Measurements from ENCODE around the gene HTRA3.

HTRA3 gene

DNA sequence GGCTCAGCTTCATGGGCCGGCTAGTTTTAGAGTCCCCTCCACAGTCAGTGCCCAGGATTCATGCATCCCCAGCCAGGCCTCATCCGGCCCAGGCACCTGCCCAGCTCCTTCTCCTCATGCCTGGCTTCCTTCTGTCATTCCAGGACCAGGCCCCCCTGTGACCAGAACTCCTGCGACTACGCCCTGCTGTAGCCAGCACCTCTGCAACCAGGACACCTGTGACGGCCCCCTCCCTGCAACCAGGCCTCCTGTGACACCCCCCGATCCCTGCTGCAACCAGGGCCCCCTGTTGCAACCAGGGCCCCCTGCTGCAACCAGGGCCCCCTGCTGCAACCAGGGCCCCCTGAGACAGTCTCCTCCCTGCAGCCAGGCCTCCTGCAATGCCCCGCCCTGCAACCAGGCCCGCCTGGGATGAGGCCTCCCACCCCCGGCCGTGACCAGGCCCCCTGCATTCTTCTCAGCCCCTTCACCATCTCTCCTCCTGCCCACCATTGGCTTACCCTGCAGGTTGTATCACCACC is 46.8 kb downstream of the HTRA3 start:
- DNase-seq: no peak

DNA sequence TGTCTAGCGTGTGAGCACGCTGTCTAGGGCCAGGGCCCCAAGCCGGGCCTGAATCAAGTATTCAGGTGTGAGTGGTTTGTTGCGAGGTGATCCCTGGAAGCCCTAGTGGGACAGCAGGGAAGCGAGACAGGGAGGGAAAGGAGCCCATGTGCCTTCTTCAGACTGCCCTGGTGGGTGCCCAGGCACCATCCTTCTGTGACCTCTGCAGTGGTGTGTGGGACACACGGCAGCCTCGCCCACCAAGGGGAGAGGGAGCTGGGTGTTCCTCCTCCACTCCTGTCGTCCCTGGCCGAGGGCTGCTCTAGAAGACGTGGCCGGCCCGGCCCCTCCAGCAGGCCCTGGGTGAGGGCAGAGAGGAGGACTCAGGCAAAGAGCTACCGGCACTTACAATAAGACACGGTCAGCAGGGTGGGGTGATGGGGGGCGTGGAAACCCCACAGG is 47.4 kb downstream of the HTRA3 start:
- no peak for DNase-seq

GRCh38 chr4:8317474-8317873 is 47.9 kb downstream of the HTRA3 start:
- DNase-seq: no peak

DNA sequence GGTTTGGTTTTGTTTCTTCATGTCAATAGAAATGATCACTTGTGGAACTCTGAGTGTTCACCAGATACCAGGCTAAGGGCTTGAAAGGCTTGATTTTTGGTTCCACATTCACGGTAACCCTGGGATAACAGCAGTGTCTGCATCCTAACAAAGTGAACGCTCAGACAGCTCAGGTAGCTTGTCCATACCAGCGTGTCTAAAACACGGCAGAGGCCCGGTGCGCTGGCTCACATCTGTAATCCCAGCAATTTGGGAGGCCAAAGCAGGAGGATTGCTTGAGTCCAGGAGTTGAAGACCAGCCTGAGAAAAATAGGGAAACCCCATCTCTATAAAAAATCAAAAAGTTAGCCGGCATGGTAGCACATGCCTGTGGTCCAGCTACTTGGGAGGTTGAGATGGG is 49.0 kb downstream of the HTRA3 start:
- no peak for DNase-seq

DNA sequence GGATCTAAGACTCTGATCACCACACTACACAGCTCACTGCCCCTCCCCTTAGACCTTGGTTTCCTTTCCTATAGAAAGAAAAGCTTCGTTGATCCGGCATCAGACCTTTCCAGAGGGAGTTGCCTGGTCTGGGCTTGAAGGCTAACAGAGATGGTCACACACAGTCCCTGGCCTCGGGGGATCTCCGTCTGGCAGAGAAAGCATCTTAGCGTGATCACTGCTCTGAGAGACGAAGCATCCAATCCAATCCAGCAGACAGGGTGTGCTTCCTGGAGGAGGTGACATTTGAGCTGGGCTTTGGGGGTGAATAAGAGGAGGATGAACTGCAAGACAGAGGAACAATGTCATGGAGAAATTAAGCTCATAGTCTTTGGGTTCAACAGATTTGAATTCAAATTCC is 49.5 kb downstream of the HTRA3 start:
- DNase-seq: no peak

DNA sequence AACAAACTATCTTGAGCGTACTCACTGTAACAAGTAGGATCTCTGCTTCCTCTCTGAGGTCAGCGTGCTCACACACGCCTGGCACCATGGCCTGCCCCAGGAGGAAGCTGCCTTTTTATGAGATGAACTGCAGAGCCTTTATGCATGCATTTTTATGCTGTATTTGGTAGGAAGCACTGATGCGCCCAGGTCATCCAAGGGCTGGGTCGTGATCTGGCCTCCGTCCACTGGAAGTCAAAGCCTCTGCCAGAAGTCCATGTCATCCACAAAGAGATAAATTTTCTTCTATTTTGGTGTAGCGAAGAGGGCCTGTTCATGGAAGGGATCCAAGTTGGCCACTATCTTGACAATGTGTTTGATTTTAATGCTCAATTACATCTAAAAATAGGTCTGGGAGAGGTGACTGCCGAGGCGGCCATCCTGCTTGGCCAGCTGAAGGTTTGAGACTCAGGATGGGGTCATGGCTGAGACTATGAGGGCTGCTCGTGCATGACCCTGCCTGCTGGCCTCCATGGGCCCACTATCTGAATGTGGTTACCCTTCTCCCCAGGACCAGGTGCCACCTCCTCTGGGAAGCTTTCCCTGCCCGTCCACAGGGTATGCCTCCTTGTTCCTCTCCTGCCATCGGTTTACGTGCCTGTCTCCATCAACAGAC is 50.3 kb downstream of the HTRA3 start:
- DNase-seq: no peak

- no peak for DNase-seq
These were observed 50.8 kb downstream of the HTRA3 start for GRCh38 chr4:8320386-8320750.

GRCh38 chr4:8321220-8321619 is 51.7 kb downstream of the HTRA3 start:
- DNase-seq: no peak

GRCh38 chr4:8321771-8322170 is 52.2 kb downstream of the HTRA3 start:
- no peak for DNase-seq

GRCh38 chr4:8322794-8323704 is 53.5 kb downstream of the HTRA3 start:
- no peak for DNase-seq

GRCh38 chr4:8323947-8324555 is 54.5 kb downstream of the HTRA3 start:
- no peak for DNase-seq

- DNase-seq: no peak
These were observed 55.2 kb downstream of the HTRA3 start for GRCh38 chr4:8324640-8325239.

- no peak for DNase-seq
These were observed 55.9 kb downstream of the HTRA3 start for GRCh38 chr4:8325291-8325973.

DNA sequence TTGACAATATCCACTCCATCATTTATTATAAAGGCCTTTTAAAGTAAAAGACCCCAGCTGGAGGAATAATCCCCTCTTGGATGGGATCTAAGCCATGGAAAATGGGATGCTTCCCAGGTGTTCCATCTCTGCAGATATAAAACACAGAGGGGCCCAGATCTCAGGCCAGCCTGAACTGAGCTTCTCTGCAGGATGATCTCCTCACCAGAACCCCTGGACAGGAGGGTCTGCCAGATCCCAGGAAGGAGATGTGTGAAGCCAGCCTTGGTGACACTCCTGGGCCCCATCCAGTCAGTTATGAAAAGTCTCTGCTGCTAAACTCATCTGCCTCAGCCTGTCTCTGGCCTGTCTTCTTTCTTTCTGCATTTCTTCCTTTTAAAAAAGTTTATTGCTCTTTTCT is 56.7 kb downstream of the HTRA3 start:
- DNase-seq: no peak

- DNase-seq: no peak
These were observed 58.9 kb downstream of the HTRA3 start for GRCh38 chr4:8328456-8328855.

- DNase-seq: no peak
These were observed 59.5 kb downstream of the HTRA3 start for GRCh38 chr4:8328866-8329559.

DNA sequence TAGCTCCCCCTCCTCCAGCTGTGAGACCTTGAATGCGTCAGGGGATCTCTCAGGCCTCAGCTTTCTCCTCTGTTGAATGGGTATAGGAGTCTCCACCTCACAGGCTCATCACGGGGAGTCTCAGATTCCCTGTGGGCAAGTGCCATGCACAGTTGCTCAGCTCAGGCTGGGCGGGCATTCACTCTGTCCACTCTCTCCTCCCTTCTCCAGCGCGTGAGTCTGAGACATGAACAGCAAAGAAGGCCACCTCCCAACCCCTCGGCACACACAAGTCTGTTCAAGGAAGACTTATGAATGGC is 60.0 kb downstream of the HTRA3 start:
- no peak for DNase-seq

- DNase-seq: no peak
These were observed 60.6 kb downstream of the HTRA3 start for GRCh38 chr4:8329859-8330761.

DNA sequence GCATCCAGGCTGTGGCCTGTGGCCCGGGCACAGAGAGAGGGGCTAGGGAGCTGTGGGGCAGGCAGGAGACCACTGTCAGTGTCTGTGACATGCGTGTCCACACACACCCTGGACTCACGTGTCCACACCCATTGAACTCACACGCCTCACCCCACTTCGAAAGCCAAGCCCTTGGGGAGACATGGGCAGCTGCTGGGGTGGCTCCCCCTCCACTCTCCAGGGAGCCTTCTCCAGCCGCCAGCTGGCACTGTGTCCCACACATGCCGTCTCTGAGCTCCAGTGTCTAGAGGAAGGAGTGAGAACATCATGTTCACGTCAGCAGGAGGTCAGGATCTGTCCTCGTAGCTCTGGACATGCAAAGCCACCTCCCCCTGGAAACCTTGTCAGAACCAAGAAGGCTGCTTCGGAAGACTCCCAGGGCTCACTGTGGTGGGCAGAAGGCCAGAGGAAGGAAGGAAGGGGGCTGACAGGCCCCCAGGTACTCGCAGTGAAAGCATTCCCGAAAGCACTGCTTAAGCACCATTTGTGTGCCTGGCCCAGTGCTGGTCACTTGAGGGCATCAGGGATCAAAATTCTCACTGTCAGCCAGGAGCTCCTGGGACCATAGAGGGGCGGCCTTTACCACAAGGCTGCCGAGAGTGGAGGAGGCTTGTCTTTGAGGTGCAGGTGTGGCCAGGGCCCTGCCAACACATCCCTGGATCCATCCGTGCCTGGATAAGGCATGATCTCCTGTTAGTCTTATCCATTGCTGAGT is 61.4 kb downstream of the HTRA3 start:
- DNase-seq: no peak

GRCh38 chr4:8331575-8331955 is 62.0 kb downstream of the HTRA3 start:
- DNase-seq: no peak
